ENCODE data around the gene CCDC57.

Gene CCDC57

DNA sequence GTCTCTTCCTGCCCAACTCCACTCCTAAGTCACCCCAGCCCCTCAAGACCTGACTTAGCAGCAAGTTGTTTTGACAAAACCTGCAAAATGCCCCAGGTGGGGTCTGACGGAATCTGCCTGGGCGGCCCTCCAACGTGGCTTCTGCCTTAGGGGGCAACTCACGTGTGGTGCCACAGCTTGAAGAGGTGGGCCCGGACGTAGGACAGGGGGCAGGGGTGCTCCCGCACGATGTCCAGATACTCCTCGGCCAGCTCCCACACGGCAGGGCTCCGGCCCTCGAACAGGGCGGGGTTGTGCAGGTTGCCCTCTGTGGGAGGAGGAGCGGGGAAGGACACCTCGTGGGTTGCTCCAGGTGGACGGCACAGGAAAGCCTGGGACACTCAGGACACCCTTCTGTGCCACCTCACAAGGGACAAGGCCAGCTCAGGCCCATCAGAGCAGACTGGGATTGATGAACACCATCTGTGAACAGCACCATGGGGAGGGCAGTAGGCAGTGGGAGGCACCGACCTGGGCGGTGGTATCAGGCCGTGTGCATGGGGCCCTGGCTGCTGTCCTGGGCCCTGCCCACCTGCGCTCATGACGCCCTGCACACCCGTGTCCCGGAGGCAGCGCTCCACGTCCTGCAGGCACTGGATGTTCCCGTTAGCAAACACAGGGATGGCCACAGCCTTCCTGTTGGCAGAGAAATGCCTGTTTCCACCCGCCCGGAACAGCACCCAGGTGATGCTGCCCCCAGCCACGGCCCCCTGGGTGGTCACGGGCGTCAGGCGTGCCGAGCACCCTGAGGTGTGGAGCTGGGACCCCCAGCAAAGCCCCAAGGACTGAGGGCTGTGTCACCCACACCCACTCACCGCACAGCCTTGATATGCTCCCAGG, 151.4 kb downstream of the CCDC57 start:
- no peak for DNase-seq (ENCODE audit: low spot score)

DNA sequence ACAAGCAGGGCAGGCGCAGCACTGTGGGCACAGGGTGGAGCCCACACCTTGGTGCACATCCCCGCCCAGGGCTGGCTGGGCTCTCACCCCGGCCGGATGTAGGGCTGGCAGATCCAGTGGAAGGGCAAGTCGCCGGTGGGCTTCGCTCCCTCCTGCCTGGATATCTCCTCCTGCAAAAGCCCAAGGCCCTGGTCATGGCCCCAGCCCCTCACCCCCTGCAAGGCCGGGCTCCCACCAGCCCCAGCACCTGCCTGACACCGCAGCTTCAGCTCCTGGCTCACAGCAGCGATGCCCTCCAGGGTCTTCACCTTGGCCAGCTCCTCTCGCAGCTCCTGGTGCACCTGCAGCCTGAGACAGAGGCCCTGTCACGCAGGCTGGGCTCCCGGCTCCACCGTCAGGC, 152.0 kb downstream of the CCDC57 start:
- DNase-seq (ENCODE audit: low spot score), result no peak

DNA sequence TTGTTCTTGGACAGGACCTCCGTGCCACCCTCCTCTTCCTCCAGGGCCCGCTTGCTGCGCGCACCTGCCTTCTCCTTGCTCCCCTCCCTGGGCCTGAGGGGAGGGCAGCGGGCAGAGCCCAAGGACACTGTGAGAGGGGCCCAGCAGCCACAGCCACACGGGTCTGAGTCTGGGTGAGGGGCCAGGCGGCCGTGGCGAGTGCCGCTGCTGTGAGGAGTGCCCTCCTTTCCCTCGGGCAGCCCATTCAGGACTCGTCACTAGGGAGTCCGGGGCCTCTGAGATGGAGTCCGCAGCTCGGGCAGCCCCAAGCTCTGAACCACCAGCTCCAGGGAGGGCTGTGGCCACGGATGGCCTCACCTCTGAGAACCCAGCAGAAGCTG, 152.7 kb downstream of the CCDC57 start:
- DNase-seq (ENCODE audit: low spot score), result no peak

DNA sequence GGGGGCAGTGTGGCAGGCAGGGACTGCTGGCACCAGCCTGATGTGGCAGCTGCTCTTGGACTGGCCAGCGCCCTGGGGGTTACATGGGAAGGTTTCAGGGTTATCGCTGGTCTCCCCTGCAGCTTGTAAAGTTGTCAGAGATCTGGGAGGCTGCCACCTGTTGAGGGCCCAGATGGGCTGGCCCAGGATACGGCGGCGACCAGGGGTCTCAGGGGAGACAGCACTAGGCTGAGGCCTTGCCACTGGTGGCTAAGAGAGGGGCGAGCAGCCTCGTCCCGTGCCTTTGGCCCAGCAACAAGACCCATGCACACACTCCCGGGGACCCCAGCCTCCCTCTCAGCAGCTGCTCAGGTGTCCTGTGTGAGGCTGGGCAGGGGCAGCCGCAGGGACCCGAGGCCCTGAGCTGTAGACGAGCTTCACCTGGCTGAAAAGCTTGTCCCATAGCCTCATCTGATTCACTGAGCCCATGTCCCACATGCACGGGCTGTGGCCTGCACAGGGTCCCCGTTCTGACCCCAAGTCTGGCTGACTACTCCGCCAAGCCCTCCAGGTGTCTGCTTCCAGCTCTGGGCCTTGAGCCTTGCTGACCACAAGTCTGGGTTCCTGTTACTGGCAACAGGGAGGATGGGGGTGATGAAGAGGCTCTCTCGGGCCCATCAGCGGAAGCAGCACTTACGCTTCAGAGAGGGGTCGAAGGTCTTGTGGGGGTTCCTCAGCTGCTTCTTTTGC, 153.2 kb downstream of the CCDC57 start:
- DNase-seq (ENCODE audit: low spot score), result no peak

DNA sequence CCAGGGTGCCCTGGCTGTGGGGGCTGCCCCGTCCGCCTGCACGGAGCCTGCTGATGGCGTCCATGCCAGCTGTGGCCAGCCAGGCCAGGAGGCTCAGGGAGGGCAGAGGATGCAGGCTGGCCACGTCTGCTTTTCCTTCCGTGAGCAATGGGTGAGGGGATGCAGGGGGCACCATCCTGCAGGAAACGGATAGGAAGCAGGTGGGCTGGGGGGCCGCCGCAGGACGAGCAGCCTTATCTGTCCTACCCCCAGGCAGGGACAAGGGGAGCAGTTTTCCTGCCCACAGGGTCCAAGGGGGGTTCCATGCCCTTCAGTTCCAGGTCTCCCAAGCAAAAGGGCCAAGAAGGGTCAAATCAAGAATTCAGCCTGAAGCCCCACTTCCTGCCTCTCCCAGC, 153.8 kb downstream of the CCDC57 start:
- no peak for DNase-seq (ENCODE audit: low spot score)

DNA sequence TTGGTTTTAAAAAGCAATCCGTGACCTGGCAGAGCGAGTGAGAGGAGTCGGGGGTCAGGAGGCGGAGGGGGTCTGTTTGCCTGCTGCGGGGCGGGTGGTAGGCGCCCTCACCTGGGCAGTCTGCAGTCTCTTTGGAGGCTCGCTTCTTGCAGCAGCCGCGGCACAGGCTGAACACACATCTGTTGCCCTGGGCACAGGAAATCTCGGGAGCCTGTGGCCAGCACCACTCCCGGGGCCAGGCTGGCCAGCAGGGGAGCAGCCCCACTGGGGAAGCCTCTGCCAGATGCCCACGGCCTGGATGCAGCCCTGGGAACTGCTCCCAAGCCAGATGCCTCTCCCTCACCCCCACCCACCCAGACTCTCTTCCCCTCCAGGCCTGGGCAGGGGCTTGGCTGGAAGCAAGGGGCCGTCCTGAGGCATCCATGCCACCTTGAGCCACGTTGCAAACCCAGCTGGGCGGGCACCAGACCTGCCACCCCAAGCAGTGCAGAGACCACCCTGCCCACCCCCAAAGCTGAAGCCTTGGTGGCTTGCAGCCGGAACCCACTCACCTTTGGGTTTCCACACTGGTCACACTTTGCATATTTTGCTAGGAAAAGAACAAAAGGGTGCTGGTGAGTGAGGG, 154.3 kb downstream of the CCDC57 start:
- DNase-seq (ENCODE audit: low spot score), result no peak

DNA sequence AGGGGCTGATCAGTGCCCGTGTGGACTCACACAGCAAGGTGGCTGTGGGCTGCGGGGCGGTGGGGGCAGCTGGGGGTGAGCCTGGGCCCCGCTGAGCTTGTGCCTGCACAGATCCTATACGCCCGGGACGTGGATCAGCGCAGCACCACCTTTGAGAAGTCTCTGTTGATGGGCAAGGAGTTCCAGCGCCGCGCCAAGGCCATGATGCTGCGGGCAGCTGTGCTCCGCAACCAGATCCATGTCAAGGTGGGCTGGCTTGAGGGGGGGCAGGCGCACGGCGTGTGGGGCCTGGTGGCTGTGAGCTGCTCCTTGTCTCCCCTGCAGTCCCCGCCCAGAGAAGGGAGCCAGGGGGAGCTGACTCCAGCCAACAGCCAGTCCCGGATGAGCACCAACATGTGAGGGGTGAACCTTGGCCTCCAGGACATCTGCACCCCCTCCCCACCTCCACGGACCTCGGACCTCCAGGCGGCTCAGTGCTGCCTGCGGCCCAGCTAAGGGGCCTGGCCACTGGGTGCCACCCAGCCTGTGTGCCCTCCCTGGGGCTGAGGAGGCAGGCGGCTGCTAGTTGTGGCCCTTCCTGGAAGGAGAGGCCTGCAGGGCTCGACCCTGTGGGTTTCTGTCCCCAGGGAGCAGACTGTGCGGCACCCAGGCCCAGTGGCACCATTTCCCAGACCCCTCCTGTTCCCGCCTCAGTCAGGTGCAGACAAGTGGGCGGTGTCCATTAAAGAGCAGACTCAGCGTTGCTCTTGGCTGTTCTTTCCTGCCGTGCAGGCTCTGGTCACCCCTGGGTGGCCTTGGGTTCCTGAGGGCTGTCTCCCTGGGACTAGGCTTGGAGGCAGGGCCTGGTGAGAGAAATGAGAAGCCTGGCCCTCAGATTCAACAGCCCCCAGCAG, 155.7 kb downstream of the CCDC57 start:
- DNase-seq (ENCODE audit: low spot score), result no peak

DNA sequence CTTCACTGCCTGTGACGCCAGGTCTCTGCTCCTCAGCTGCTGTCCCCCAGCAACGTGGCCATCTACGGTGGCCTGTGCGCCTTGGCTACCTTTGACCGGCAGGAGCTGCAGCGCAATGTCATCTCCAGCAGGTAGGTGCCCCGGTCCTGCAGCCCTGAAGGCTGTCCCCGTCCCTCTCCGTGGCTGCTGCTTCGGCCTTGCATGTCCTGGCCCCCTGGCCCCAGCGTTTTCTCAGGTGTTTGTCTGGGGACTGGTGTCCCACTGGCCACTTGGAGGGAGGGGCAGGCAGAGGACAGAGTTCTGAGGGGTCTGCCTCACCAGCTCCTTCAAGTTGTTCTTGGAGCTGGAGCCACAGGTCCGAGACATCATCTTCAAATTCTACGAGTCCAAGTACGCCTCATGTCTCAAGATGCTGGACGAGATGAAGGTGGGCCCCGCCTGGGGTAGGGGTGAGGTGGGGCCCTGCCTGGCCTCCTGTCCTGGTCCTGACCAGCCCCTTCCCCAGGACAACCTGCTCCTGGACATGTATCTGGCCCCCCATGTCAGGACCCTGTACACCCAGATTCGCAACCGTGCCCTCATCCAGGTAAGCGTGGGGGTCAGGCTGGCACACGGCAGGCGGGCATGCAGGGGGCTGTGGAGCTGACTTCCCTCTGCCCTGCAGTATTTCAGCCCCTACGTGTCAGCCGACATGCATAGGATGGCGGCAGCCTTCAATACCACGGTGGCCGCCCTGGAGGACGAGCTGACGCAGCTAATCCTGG, 156.5 kb downstream of the CCDC57 start:
- no peak for DNase-seq (ENCODE audit: low spot score)

DNA sequence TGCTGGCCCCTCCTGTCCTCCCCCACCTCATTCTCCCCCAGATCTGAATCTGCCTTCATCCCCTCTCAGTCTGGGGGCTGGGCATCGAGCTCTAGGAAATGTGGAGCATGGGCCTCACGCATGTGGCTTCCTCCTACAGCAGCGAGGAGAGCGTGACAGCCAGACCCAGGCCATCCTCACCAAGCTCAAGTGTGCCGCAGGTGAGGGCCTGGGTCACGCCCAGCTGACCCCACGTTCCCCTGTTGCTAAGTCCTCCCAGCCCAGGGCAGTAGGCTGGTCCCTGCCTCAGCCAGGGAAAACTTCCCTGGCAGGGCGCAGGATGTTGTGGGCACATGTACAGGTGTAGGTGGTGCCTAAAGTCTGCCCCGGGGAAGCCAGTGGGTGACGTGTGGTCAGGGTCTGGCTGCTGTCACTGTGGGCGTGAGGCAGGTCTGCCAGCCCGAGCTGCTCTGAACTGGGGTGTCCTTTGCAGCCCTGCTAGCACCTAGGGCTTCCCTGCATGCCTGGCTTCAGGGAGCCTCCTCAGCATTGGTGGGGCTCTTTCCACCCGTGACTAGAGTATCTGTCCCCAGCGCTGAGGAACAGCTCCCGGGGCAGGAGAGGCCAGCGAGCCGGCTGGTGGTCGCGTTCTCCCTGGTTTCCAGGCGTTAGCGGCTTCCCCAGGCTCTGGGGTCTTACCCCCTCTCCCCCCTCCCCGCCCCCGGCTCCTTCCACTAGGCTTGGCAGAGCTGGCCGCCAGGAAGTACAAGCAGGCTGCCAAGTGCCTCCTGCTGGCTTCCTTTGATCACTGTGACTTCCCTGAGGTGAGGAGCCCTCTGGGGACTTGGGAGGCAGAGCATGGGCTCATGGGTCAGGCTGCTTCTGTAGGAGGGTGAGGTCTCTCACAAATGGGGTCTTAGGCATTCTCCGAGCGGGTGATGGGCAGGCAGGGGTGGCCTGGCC, 157.3 kb downstream of the CCDC57 start:
- no peak for DNase-seq (ENCODE audit: low spot score)

DNA sequence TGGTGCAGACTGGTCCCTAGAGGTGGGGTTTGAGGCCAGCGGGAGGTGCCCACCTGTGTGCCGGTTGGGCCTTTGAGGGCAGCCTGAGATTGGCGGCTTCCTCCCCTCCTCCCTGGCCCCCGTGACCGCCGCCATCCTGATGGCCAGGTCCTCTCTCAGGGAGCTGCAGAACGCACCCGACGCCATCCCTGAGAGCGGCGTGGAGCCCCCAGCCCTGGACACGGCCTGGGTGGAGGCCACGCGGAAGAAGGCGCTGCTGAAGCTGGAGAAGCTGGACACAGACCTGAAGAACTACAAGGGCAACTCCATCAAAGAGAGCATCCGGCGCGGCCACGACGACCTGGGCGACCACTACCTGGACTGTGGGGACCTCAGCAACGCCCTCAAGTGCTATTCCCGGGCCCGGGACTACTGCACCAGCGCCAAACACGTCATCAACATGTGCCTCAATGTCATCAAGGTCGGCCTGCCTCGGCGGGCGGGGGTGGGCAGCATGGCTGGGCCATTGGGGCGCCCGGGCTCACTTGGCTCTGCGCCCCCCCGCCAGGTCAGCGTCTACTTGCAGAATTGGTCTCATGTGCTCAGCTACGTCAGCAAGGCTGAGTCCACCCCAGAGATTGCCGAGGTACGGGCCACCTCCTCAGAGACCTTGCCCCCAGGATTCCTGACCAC, 158.2 kb downstream of the CCDC57 start:
- no peak for DNase-seq (ENCODE audit: low spot score)

DNA sequence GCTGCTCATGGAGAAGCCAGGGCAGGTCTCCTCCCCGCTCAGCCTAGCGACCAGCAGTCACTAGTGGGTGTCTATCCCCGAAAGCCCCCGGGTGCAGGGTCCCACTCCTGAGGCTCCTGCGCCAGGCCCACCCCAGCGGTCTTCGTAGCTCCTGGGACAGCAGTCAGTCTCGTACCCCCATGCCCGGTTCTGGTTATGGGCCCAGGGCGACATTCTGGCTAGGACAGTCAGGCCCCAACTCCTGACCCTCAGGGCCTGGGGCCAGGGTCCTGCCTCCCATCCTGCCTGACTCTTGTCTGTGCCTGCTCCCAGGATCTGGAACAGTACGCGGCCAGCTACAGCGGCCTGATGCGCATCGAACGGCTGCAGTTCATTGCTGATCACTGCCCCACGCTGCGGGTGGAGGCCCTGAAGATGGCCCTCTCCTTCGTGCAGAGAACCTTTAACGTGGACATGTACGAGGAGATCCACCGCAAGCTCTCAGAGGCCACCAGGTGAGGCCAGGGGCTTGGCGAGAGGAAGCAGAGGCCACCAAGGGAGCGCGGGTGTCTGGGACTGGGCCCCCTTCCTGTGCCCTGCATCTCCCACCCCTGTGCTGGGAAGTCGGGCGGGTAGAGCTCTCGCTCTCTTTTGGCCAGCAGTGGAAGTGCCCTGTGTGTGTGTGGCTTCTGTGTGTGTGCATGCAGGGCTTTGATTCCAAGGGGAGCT, 158.9 kb downstream of the CCDC57 start:
- no peak for DNase-seq (ENCODE audit: low spot score)

DNA sequence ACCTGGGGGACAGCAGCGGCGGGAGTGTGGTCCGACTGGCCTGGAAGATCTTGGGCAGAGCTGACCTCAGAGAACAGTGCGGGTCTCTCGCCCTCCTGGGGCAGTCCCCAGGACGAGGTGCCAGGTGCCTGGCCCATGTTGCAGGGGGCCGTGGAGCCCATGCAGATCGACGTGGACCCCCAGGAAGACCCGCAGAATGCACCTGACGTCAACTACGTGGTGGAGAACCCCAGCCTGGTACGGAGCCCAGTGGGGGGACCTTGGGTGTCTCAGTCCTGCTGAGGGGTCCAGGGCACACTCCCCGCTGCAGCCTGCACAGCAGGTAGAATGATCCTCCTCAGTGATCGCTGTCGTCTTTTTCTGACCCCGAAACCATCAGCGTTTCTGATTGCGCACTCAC, 159.5 kb downstream of the CCDC57 start:
- no peak for DNase-seq (ENCODE audit: low spot score)

DNA sequence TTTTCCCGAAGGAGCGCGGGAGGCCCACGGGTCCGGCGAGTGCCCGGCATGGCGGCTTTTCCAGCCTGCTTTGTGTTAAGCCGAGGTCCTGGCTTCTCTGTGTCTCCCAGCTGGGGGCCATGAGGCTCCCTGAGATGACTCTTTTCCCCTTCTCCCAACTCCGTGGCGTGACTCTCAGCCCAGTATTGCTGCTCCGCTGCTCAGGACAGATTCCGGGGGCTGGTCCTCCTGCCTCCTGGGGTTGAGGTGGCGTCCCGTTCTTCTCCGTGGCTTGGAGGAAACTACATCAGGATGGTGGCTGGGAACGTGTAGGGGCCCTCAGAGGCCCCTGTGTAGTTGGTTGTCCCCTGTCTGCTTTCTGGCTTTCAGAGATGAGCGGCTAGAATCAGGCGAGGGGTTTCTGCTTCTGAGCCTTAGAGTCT, 160.0 kb downstream of the CCDC57 start:
- no peak for DNase-seq (ENCODE audit: low spot score)

DNA sequence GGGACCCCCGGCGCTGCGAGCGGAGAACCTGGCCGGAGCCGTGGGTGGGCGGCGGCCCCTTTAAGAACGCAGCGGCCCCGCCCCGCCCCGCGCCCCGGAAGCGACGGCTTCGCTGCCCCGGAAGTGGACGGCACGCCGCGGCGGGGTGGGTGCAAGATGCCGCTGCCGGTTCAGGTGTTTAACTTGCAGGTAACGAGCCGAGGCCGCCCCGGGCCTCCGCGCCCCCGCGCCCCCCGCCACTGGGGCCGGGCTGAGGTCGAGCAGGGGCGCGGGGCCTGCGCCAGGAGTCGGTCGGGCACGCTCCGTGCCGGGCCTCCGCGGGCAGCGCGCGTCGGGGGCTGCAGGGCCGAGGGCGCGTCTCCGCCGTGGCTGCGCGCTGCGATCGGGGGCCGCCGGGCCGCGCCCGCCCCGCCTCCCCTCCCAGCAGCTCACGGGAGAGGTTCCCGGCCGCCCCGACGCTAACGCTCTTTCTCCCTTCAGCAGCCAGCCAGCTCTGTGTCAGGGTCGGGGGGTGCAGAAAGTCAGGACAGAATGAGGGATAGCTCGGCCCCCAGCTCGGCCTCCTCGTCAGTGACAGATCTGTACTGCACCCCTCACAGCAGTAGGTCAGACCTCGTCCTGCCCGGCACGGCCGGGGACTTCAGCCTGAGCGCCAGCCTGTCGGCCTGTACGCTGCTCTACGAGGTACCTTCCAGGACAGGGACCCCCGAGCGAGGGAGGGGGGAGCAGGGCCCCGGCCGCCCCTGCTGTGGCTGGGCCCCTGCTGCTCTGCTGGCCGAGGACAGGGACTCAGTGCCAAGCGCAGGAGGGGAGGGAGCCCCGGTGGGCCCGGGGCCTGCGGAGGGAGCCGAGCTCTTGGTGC, 160.6 kb downstream of the CCDC57 start, which contains the start of the genes GPS1 and RFNG:
GPS1 (plus strand) TSS at position 123 of the 862 bp plus-strand sequence; CDS start at position 157, 34 bp downstream.
RFNG (minus strand) TSS at position 36 of the 862 bp plus-strand sequence. CDS start 45 bp downstream, outside the sequence.
- peak; percentile 74 for DNase-seq (ENCODE audit: low spot score)
